Hepatocyte (in vitro differentiated cells): Measurements from ENCODE around the gene DOK6.

Experiments
- CTCF ChIP-seq: fragments of 200-600 bp; sonication (generic); IDR thresholded peaks from 2 replicates; pipeline ENCODE4 v1.5.1; 2016; ENCODE audit warnings: antibody characterized with exemption, mild to moderate bottlenecking; ENCODE audit not compliant: poor library complexity
- EZH2 ChIP-seq: fragments of 200-600 bp; sonication (generic); IDR thresholded peaks from 2 replicates; pipeline ENCODE4 v1.6.1; 2016; ENCODE audit warnings: antibody characterized with exemption, mild to moderate bottlenecking, borderline replicate concordance

- TF ChIP-seq CTCF (no peak), EZH2 (no peak)
Observed at GRCh38 chr18:69564602-69565001, 163.9 kb downstream of the DOK6 start.
